Measurements from ENCODE around the gene SDK2.

Gene SDK2

GRCh38 chr17:73508057-73508930 is 136.0 kb downstream of the SDK2 start:
- DNase-seq: no peak
- intact Hi-C loops (cut with DNase I): no loop called here

- intact Hi-C loops (cut with DNase I): no loop called here
- no peak for DNase-seq
Measured at GRCh38 chr17:73506470-73507435, 137.5 kb downstream of the SDK2 start.

- intact Hi-C loops (cut with DNase I): no loop called here
- DNase-seq: no peak
Measured at GRCh38 chr17:73503560-73503959, 140.7 kb downstream of the SDK2 start.

- no peak for DNase-seq
- intact Hi-C loops (cut with DNase I): no loop called here
Measured at GRCh38 chr17:73500414-73500999, 143.7 kb downstream of the SDK2 start.

GRCh38 chr17:73498886-73499554 is 145.2 kb downstream of the SDK2 start:
- intact Hi-C loops (cut with DNase I): no loop called here
- DNase-seq: no peak

- intact Hi-C loops (cut with DNase I): no loop called here
- no peak for DNase-seq
Measured at GRCh38 chr17:73498176-73498575, 146.1 kb downstream of the SDK2 start.

GRCh38 chr17:73497721-73498120 is 146.5 kb downstream of the SDK2 start:
- DNase-seq: no peak
- intact Hi-C loops (cut with DNase I): no loop called here

GRCh38 chr17:73496232-73496631 is 148.0 kb downstream of the SDK2 start:
- intact Hi-C loops (cut with DNase I): no loop called here
- DNase-seq: no peak

- DNase-seq: no peak
- intact Hi-C loops (cut with DNase I): no loop called here
Measured at GRCh38 chr17:73495641-73496040, 148.6 kb downstream of the SDK2 start.

- no peak for DNase-seq
- intact Hi-C loops (cut with DNase I): no loop called here
Measured at GRCh38 chr17:73494950-73495349, 149.3 kb downstream of the SDK2 start.

GRCh38 chr17:73493956-73494926 is 150.0 kb downstream of the SDK2 start:
- intact Hi-C loops (cut with DNase I): no loop called here
- DNase-seq: no peak

GRCh38 chr17:73492821-73493814 is 151.1 kb downstream of the SDK2 start:
- intact Hi-C loops (cut with DNase I): no loop called here
- DNase-seq: peak in 1 of 42 donors; percentile 11

GRCh38 chr17:73492125-73492820 is 152.0 kb downstream of the SDK2 start:
- no peak for DNase-seq
- intact Hi-C loops (cut with DNase I): no loop called here

- intact Hi-C loops (cut with DNase I): no loop called here
- DNase-seq: no peak
Measured at GRCh38 chr17:73491648-73492047, 152.6 kb downstream of the SDK2 start.

GRCh38 chr17:73490851-73491250 is 153.4 kb downstream of the SDK2 start:
- intact Hi-C loops (cut with DNase I): no loop called here
- DNase-seq: no peak

GRCh38 chr17:73489991-73490390 is 154.3 kb downstream of the SDK2 start:
- no peak for DNase-seq
- intact Hi-C loops (cut with DNase I): no loop called here

All from head of caudate nucleus (tissue), 42 donors.